Right forelimb (tissue), 1 donor: ENCODE data around the gene KRTAP10-10.
"Not testable (repeated sequence)": the region's sequence is repeated elsewhere in the genome, so short reads cannot be mapped to it uniquely, and the experiment has no call there.

Source experiments
- DNase-seq: peaks from one replicate; pipeline ENCODE4 v3.0.0-alpha.2; 2018

The KRTAP10-10 gene

DNA sequence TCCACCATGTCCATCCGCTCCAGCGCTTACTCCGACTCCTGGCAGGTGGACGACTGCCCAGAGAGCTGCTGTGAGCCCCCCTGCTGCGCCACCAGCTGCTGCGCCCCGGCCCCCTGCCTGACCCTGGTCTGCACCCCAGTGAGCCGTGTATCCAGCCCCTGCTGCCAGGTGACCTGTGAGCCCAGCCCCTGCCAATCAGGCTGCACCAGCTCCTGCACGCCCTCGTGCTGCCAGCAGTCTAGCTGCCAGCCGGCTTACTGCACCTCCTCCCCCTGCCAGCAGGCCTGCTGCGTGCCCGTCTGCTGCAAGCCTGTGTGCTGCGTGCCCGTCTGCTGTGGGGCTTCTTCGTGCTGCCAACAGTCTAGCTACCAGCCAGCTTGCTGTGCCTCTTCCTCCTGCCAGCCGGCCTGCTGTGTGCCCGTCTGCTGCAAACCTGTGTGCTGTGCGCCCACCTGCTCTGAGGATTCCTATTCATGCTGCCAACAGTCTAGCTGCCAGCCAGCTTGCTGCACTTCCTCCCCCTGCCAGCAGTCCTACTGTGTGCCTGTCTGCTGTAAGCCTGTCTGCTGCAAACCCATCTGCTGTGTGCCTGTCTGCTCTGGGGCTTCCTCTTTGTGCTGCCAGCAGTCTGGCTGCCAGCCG lies 9.9 kb upstream of the KRTAP10-10 start:
- DNase-seq = not testable (repeated sequence)

DNA sequence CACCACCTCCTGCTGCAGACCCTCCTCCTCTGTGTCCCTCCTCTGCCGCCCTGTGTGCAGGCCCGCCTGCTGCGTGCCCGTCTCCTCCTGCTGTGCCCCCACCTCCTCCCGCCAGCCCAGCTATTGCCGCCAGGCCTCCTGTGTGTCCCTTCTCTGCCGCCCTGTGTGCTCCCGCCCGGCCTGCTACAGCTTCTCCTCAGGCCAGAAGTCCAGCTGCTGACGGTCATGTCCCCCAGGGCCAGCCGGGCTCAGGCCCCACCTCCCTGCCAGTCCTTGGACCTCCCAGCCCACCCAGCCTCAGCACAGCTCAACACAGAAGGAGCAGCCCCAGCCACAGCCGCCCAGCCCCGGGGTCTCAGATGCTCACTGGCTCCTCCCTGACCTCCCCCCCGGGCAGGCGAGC lies 9.3 kb upstream of the KRTAP10-10 start:
- DNase-seq = not testable (repeated sequence)

DNA sequence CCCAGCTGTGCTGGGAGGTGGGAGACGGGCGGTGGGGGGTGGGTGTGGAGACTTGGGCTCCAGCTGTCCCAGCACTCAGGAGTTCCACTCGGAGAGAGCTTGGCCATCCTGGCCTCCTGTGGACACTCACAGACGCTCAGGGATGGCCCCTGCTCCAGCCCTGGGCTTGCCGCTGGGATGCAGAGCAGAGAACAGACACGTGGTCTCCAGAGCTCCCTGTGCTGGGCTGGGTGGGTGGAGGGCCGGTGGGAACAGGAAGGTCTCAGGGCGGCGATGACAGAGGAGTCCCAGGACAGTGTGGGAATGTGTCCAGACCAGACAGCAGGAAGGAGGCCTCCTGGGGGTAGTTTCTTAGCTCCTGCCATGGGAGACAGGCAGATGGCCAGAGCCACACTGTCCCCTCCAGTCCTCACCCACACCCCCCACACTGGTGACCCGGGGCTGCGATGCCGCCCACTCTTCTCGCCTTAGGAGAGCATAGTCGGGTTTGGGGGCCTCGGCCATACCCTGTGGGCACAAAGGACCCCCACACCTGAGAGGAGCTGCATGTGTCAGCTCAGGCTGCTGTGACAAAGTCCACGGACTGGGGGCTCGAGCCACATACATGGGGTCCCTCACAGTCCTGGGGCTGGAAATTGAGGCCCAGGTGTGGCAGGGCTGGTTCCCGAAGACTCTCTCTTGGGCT lies 8.3 kb upstream of the KRTAP10-10 start:
- DNase-seq = no peak

DNA sequence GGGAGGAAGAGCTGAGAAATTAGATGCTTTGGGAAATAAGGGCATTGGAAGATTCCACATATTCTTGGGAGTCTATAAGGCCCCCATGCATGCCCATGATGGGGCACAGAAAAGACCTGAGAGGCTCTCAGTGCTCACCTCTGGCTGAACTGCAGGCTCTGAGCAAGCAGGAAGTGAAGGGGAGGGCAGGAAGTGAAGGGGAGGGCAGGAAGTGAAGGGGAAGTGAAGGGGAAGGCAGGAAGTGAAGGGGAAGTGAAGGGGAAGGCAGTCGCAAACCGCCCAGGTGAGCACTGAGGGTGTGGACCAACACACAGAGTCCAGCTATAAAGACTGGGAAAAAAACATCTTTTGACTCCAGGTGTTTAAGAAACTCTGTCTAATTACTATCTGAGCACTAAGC lies 6.7 kb upstream of the KRTAP10-10 start:
- DNase-seq = no peak

DNA sequence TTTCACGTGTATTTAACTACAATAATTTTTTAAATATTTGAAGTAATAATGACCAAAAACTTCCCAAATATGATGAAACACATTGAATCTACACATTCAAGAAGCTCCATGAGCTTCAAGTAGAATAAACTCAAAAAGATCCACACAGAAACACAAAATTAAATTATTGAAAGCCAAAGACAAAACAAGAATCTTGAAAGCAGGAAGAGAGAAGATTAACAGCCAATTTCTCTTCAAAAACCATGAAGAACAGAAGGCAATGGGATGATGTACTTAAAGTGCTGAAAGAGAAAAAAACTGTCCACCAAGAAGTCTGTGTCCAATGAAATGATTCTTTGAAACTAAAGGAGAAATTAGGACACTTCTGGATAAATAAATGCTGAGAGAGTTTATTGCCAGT lies 5.1 kb upstream of the KRTAP10-10 start:
- DNase-seq = no peak

DNA sequence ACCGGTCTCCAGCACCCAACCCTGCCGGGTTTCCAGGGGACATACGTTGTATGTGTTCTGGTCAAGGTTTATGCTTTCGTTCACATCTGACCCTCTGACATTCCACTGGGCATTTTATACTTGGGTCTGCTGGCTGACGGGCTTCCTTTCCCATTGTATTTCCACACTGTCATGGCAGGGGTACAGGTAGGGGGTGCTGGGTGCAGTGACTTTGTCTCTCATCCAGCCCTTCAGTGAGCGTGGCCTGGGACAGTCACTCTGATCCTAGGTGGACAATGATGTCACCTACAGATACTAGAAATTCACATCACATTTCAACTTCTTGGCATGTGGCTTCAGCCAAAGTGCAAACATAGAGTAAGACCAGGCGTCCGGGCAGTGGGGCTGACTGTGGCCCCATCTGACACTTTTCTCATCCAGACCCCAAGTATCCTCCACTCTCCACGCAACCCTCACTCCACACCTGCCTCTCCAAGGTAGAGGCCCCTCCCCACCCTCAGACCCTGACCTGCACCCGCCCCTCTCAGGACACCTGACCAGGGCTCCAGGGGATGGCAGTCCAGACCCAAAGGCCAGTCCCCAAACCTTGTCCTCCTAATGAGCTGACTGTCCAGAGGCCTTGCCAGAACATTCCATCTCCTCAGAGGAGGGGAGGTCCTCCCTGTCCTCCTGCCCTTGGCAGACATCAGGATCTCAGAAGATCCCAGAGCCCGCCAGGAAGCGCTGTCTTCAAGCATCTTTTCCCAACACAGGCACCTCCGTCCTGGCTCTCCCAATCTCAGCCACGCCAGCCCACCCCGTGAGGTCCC lies 743 bp upstream of the KRTAP10-10 start:
- no peak for DNase-seq

DNA sequence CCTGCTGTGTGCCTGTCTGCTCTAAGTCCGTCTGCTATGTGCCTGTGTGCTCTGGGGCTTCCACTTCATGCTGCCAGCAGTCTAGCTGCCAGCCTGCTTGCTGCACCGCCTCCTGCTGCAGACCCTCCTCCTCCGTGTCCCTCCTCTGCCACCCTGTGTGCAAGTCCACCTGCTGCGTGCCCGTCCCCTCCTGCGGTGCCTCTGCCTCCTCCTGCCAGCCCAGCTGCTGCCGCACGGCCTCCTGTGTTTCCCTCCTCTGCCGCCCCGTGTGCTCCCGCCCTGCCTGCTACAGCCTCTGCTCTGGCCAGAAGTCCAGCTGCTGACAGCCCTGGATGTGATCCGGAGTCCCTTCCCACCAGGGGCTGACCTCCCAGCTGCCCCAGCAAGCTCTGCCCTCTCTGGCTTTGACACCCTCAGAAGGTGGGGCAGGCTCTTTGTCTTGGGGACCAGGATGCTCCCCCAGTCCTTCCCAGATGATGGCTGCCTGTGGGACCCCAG lies 744 bp downstream of the KRTAP10-10 start:
- not testable (repeated sequence) for DNase-seq

DNA sequence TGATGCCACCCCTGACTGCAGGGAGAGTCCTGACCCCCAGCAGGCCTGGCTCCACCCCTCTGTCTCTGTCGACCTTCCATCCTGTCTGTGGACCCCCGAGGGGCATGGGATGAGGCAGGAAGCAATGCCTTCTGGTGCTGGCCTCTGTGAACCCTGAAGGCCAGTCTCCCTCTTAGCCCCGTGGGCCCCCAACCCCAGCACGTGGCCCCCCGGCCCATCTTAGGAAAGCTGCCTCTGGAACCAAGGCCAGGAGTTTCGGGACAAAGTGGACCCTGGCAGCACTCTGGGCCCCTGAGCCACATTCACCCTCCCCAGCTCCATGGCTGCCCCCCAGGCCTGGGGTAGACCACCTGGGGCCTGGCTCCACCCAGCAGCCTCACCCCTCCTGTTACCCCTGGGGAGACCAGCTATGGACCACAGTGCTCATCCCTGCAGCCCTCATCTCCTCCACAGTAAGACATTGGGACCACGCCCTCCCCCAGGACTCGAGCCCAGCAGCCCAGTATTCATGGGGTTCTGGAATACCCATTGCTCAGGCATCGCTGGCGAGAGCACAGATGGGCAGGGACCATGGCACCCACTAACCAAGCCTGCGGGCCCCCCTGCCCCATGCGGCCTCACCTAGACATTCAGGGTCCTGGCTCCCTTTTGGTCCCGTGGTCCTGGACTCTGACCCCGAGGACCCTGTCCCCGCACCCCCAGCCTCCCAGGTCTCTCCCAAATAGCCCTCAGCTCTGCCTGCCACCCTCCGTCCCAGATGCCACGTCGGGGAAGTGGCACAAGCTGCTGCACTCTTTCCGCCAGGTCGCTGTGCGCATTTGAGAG lies 1.6 kb downstream of the KRTAP10-10 start:
- not testable (repeated sequence) for DNase-seq

DNA sequence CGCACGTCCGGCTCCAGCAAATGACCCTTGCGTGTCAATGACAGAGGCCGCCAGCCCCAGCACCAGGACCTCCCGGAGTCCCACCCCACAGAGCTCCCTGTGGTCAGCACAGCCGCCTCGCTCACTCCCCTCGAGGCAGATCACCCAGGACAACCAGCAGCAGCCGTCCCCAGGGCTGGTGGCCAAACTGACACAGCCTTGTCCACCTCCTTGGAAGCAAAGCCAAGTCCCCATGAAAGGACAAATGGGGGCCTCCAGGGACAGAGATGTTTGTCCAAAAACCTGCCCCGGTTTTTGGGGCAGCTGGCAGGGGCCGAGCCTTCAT lies 2.1 kb downstream of the KRTAP10-10 start:
- no peak for DNase-seq

DNA sequence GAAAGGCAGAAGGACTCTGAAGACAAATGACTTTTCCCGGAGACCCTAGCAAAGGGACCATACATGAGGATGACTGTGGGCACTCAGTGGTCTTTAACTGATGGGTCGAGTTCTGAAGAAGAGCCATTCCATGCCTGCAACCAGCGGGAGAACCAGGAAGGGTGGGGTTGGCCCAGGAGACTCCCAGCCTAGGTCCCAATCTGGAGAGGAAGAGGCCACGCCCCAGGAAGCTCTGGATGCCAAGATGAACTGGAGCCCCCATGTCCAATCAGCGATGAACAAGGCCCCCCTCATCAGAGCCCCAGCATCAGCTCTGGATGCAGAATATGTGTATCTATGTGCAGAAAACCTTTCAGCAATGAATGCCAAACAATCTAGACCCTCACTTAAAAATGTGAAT lies 3.6 kb downstream of the KRTAP10-10 start:
- no peak for DNase-seq

DNA sequence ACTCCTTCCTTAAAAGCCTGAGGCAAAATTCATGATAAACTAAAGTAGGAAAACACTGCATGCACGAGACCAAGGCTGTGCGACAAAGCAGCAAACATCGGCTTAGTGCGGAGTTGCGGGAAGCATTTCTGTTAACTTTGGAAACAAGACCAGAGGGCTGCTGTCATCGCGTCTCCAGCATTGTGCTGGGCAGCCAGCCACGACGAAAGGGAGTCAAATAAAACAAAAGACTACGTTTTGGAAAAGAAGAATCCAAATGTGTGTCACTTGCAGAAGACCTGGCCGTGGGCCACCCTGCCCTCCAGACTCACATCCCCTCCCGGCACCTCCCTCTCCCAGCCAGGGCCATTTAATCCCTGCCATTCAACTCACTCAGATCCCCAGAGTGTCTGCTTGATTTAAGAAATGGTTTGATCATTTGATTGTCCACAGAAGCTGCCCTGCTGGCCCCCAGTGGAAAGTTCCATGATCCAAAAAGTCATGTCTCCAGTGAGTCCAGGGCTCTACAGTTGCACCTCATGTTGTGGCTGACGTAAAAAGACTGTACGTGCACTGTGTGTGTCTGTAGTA lies 6.7 kb downstream of the KRTAP10-10 start:
- no peak for DNase-seq

DNA sequence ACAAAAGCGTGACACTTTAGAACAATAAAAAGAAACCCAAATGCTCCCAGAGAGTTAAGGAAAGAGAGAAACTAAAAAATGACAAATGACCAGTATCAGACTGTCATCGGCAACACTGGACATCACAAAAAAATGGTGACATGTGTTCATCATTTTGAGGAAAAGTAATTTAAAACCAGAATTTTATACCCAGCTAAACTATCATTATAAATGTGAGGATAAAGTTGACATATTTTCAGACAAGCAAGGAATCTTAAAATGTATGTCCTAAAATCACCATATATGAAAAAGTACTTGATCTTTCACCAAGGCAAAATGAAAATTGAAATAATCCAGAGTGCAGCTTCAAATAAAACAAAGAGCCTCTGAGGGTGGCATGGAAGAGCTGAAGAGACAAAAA lies 7.7 kb downstream of the KRTAP10-10 start:
- DNase-seq = no peak

DNA sequence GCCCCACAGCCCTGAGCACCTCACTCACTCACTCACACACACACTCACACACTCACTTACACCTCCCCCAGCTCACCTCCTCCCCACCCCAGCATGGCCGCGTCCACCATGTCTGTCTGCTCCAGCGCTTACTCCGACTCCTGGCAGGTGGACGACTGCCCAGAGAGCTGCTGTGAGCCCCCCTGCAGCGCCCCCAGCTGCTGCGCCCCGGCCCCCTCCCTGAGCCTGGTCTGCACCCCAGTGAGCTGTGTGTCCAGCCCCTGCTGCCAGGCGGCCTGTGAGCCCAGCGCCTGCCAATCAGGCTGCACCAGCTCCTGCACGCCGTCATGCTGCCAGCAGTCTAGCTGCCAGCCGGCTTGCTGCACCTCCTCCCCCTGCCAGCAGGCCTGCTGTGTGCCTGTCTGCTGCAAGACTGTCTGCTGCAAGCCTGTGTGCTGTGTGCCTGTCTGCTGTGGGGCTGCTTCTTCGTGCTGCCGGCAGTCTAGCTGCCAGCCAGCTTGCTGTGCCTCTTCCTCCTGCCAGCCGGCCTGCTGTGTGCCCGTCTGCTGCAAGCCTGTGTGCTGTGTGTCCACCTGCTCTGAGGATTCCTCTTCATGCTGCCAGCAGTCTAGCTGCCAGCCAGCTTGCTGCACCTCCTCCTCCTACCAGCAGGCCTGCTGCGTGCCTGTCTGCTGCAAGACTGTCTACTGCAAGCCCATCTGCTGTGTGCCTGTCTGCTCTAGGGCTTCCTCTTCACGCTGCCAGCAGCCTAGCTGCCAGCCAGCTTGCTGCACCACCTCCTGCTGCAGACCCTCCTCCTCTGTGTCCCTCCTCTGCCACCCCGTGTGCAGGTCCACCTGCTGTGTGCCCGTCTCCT lies 9.4 kb downstream of the KRTAP10-10 start, which contains the start of gene KRTAP10-11:
Gene KRTAP10-11 (plus strand): TSS at position 49 of the 856 bp plus-strand sequence. CDS start 45 bp downstream, at position 94.
- DNase-seq = not testable (repeated sequence)

DNA sequence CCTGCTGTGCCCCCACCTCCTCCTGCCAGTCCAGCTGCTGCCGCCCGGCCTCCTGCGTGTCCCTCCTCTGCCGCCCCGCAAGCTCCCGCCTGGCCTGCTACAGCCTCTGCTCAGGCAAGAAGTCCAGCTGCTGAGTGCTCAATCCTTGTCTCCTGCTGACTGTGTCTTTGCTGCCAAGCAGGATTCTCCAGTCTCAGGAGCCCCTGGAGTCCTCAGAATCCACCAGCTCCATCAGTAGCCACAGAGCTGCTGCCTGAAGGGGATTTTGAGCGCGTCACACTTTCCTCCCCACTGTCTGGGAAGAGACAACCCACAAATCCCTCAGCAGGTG lies 10.0 kb downstream of the KRTAP10-10 start:
- DNase-seq = no peak

DNA sequence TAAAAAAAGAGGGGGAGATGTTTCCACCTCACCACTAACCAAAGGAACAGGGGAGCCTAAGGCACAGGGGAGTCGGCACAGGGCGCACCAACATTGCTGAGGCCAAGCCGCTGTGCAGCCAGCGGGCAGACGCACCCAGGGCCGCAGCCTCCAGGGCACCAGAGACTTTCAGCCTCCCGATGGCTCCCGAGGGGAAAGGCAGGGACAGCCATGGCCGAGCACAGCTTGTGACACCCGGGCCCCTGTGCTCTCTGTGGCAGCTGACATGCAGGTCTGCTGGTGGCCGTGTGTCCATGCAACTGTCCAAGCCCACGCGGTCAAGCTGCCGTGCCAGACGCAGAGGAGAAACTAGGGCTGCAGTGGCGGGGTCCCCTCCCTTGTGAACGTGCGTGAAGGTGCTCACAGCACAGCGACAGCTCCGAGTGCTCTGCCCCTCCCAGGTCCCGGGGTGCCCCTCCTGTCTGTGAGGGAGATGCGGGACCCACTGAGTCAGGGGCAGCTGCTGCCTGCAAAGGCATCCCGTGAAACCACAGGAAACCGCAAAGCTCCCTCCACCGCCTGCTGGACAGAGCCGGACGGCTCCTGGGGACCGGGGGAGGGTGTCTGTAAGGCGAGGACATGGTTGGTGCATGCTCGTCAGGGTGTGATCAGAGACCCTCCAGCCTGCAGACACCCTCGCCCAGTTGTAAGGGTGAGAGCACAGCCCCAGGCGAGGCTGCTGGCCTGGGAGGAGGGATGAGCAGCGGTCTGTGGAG lies 11.6 kb downstream of the KRTAP10-10 start:
- DNase-seq = no peak

DNA sequence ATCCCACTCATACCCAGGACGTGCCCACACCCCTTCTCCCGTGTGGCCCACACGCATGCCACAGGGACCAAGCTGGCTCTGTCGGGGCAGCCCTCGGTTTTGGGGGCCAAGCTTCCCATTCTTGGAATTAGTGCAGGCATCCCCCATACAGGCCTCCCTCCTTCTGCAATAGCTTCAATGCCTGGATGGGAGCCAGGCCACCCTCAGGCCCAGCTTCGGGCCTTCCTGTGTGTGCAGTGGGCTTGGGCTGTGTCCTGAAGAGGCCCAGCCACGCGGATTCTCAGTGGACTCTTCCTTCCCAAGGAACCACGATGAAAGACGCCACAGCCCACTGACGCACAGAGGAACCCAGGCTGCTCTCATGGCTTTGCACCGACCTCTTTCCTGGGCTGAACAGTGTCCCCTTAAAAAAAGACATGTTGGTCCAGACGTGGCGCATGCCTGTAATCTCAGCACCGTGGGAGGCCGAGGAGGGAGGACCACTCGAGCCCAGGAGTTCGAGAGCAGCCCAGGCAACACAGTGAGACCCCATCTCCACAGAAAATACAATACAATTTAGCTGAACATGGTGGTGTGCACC lies 12.5 kb downstream of the KRTAP10-10 start:
- no peak for DNase-seq

DNA sequence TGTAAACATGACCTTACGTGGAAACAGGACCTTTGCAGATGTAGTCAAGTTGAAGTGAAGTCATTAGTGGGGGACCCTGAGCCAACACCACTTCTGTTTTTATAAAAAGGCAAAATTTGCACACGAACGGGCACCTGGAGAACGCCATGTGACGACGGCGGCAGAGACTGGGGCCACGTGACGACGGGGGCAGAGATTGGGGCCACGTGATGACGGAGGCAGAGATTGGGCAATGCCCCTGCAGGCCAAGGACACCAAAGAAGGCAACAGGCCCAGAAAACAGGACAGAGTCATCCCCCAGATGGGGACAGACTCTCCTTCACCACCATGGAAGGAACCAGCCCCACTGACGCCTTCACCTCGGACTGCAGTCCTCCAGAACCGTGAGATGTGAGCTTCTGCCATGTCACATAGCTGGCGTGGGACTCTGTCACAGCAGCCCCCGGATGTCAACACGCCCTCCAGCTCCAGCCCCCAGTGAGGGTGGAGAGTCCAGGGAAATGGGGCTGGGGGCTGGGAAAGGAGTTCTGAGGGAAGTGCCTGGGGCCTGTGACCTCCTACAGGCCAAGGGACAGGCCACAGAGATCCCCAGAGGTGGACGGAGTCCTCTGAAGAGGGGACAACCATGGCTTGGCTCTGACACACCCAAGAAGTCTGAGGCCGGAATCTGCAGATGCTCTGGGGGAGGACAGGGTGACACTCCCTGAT lies 13.3 kb downstream of the KRTAP10-10 start:
- no peak for DNase-seq

DNA sequence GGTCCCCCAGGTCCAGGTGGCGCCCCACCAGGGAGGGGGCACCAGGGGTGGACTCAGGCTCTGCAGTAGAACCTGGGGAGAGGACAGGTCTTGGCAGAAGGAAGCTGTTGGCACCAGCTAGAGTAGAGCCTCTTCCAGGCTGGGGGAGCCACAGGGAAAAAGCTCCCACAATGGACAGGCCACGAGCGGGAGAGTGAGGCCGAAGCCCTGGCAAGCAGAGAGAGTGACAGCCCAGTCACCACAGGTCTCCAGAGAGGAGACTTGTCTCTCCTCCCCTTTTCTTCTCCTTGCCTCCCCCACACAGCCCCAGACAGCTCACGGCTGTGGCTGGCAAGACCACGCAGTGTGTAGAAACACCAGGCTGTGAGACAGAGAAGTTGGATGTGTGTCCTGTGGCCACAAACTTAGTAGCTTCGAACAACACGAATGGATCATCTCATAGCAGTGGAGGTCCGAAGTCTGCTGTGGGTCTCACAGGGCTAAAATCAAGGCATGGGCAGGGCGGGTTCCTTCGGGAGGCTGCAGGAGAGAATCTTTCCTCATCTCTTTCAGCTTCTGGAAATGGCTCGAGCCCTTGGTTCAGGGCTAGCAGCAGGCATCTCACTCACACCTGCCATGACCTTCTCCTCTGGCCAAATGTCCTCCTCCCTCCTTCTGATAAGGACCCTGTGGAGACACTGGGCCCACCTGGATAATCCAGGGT lies 14.0 kb downstream of the KRTAP10-10 start:
- no peak for DNase-seq

DNA sequence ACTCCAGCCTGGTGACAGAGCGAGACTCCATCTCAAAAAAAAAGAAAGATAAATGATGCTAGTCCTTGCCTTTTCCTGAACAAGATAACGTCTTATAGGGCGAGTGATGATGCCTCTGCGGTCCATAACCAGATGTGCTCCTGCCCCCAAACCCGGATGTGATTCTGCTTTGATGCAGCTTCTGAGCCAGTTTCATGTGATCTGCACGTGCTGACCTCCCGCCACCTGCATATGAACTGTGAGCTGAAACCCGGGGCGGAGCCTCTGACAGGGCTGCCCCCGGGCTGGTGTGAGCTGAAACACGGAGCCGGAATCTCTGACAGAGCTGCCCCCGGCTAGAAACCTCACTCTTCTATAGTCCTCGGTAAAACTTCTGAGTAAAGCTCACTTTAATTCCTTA lies 16.0 kb downstream of the KRTAP10-10 start:
- DNase-seq = no peak
